ENCODE data around the gene SNAP23.

Gene SNAP23

GRCh38 chr15:42575188-42576039, 80.0 kb downstream of the SNAP23 start, which contains the start of gene STARD9:
STARD9 (plus strand) TSS chr15:42575606; CDS start chr15:42575716, 110 bp downstream.
- Histone ChIP-seq H3K4me3 (ENCODE audit: low read depth, low read length) (peak within 1 kb of the TSS; percentile 84), H3K4me1 (peaks cover 6% of the 10 kb centered on the region), H3K27me3 (no peaks in the 10 kb centered on the region), H3K36me3 (no peaks in the 10 kb centered on the region), H3K9me3 (no peaks in the 10 kb centered on the region)
- TF ChIP-seq CTCF (IDR thresholded peaks at IDR 0.05; ENCODE audit: low read depth, low read length) = no peak
- peak; percentile 100 for DNase-seq

DNA sequence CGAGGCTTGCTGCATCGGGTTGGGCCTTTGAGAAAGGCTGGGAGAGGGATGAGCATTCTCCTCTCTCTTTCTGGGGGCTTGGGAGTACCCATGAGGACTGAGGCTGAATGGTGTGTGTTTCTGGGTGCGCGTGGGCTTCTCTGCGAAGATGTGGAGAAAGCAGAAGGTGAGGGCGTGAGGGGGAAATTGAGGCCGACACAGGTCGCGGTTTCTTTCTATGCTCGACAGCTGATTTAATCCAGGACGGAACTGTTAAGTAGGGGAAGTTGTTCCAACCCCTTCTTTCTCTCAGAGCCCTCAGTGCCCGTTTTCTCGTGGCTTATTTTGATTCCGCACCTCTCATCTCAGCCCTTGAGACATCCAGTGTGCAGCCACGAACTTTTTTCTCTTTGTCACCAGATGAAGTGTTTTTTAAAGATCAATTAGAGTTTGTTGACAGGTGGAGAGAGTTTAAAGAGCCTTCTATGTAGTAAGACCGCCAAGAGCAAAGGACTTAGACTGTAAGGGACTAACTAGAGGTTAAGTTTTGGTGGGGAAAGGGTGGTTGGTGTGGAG, 80.7 kb downstream of the SNAP23 start:
- no peak for DNase-seq
- Histone ChIP-seq H3K27me3 (no peaks in the 10 kb centered on the region), H3K4me3 (ENCODE audit: low read depth, low read length) (peak overlapping the region; percentile 84), H3K36me3 (no peaks in the 10 kb centered on the region), H3K4me1 (peaks cover 6% of the 10 kb centered on the region), H3K9me3 (no peaks in the 10 kb centered on the region)
- no peak for TF ChIP-seq CTCF (IDR thresholded peaks at IDR 0.05; ENCODE audit: low read depth, low read length)

DNA sequence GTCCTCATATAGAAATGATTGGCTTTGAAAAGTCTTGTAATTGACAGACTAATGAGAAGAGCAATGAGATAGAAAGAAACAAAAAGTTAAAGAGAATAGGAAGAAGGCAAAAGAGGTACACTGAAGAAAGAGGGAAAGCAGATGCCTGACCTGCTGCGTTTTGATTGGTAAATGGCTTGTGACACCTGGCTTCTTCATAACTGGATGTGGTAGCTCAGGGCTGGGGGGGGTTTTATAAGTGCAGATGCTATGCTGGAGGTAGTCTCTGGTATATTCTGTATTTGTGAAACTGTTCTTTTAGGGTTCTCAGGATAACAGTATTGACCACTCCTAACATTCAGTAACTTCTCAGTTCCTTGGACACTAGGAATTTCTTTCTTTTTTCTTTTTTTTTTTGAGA, 81.3 kb downstream of the SNAP23 start:
- Histone ChIP-seq H3K4me3 (ENCODE audit: low read depth, low read length) (peak overlapping the region; percentile 84), H3K27me3 (no peaks in the 10 kb centered on the region), H3K4me1 (peaks cover 7% of the 10 kb centered on the region), H3K9me3 (no peaks in the 10 kb centered on the region), H3K36me3 (no peaks in the 10 kb centered on the region)
- no peak for DNase-seq
- TF ChIP-seq CTCF (IDR thresholded peaks at IDR 0.05; ENCODE audit: low read depth, low read length) = no peak

- H3K4me3 ChIP-seq (ENCODE audit: low read depth, low read length) = no peak overlapping the region
- H3K27me3 ChIP-seq = no peaks in the 10 kb centered on the region
- DNase-seq = no peak
- H3K36me3 ChIP-seq = no peaks in the 10 kb centered on the region; the same call in 1 of the 2 replicates
- peaks cover 13% of the 10 kb centered on the region for H3K4me1 ChIP-seq
- no peak for TF ChIP-seq CTCF (IDR thresholded peaks at IDR 0.05; ENCODE audit: low read depth, low read length)
- no peaks in the 10 kb centered on the region for H3K9me3 ChIP-seq
These were observed 82.1 kb downstream of the SNAP23 start for GRCh38 chr15:42577514-42578031.

DNA sequence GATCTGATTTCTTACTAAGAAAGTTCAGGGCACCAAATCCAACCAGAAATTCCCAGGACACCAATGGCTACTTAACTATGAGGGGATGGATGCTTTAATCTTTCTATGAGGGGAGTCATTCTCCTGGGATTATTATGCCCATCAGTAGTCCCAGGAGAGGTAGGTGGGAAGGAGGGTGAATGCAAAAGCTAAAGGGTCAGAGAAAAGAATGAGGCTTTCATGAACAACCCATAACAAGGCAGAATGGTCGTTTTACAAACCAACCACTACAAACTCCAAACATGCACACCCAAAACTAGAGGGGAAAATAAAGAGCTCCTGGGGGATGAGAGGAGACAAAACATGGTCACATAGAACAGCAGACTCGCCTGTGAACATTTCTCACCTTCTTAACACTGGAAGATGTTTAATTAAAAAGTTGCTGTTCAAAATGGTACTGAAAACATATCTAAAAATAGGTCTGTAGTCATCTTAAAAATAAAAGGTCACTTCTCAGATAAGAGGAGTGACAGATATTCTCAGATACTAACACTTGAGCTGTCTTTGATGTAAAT, 83.6 kb downstream of the SNAP23 start:
- DNase-seq = no peak
- Histone ChIP-seq H3K9me3 (no peaks in the 10 kb centered on the region), H3K36me3 (no peaks in the 10 kb centered on the region; the same call in 1 of the 2 replicates), H3K4me3 (ENCODE audit: low read depth, low read length) (no peak overlapping the region), H3K27me3 (no peaks in the 10 kb centered on the region), H3K4me1 (peaks cover 28% of the 10 kb centered on the region)
- no peak for TF ChIP-seq CTCF (IDR thresholded peaks at IDR 0.05; ENCODE audit: low read depth, low read length)

All from BE2C (cell line).